ENCODE data around the gene PFDN5. TPM values are rescaled to one million over a fixed set of nuclear protein-coding genes. Genes with fewer than 3 reads are reported as not detected.

The PFDN5 gene
- total RNA-seq, 1 experiment from 2014 or later = 519 TPM

GRCh38 chr12:53299454-53300180 lies 4.3 kb downstream of the PFDN5 start, which contains the start of gene MYG1:
MYG1 (plus strand) TSS chr12:53299695; CDS start chr12:53299738, 43 bp downstream.
- Histone ChIP-seq H3K36me3 (ENCODE audit: low read depth, low read length) (peaks cover 14% of the 10 kb centered on the region; the same call in 1 of the 2 replicates), H3K4me1 (ENCODE audit: insufficient read depth, low read length) (peaks cover 49% of the 10 kb centered on the region), H3K4me2 (ENCODE audit: low read length) (peak within 1 kb of the TSS; percentile 90), H3K4me3 (ENCODE audit: low read length) (peak within 1 kb of the TSS; percentile 90), H2AFZ (ENCODE audit: low read length) (peak within 1 kb of the TSS; percentile 62), H3K9ac (ENCODE audit: low read length) (peak within 1 kb of the TSS; percentile 91), H3K27me3 (ENCODE audit: low read length) (no peaks in the 10 kb centered on the region), H4K20me1 (ENCODE audit: low read length) (no peaks in the 10 kb centered on the region), H3K79me2 (ENCODE audit: low read length) (peaks cover 64% of the 10 kb centered on the region), H3K9me3 (ENCODE audit: low read length) (no peaks in the 10 kb centered on the region), H3F3A (ENCODE audit: low read length, unreplicated experiment) (peaks cover 9% of the 10 kb centered on the region), H3K9me2 (replicated peaks; ENCODE audit: low read length) (no peaks in the 10 kb centered on the region), H3K27ac (ENCODE audit: low read length) (peak within 1 kb of the TSS; percentile 98)
- ATAC-seq = peak; percentile 71
- no TSS peak for BruUV-seq (replicated peaks)
- peak; percentile 86 for DNase-seq
- POLR2A ChIA-PET (ENCODE audit: unreplicated experiment) = interaction anchor here (0.5 to 1.9 kb wide), 5 partner anchors 21 to 141 kb away, joined by 3 to 31 read pairs (median 5); partner anchors contain the start of genes AAAS and ZNF740
- intact Hi-C loops (cut with micrococcal nuclease) = no loop called here
- TF ChIP-seq CTCF (conservative IDR thresholded peaks at IDR 0.05; ENCODE audit: low read depth, low read length) (0 out of 2 replicates have a peak, but pooled peaks have one; percentile 13), EZH2phosphoT487 (IDR thresholded peaks at IDR 0.05; ENCODE audit: borderline replicate concordance, low read length) (no peak)
- CTCF ChIA-PET = interaction anchor here (0.7 to 2.4 kb wide), 2 partner anchors 13 to 21 kb away, joined by 5 to 10 read pairs; partner anchors contain the start of gene AAAS

GRCh38 chr12:53300187-53300586 lies 4.8 kb downstream of the PFDN5 start:
- intact Hi-C loops (cut with micrococcal nuclease) = no loop called here
- Histone ChIP-seq H3K4me1 (ENCODE audit: insufficient read depth, low read length) (peaks cover 45% of the 10 kb centered on the region), H2AFZ (ENCODE audit: low read length) (peak overlapping the region; percentile 62), H3K36me3 (ENCODE audit: low read depth, low read length) (peaks cover 14% of the 10 kb centered on the region; the same call in 1 of the 2 replicates), H3K27ac (ENCODE audit: low read length) (peak overlapping the region; percentile 98), H3K9ac (ENCODE audit: low read length) (peak overlapping the region; percentile 91), H3K4me2 (ENCODE audit: low read length) (peak overlapping the region; percentile 90), H3K79me2 (ENCODE audit: low read length) (peaks cover 64% of the 10 kb centered on the region), H3K27me3 (ENCODE audit: low read length) (no peaks in the 10 kb centered on the region), H3K9me2 (replicated peaks; ENCODE audit: low read length) (no peaks in the 10 kb centered on the region), H3K9me3 (ENCODE audit: low read length) (no peaks in the 10 kb centered on the region), H3K4me3 (ENCODE audit: low read length) (peak overlapping the region; percentile 90), H3F3A (ENCODE audit: low read length, unreplicated experiment) (peaks cover 9% of the 10 kb centered on the region), H4K20me1 (ENCODE audit: low read length) (no peaks in the 10 kb centered on the region)
- no peak for TF ChIP-seq CTCF (conservative IDR thresholded peaks at IDR 0.05; ENCODE audit: low read depth, low read length)
- TF ChIP-seq EZH2 (IDR thresholded peaks at IDR 0.05; ENCODE audit: low read length, unreplicated experiment) = no peak
- TF ChIP-seq EZH2phosphoT487 (IDR thresholded peaks at IDR 0.05; ENCODE audit: borderline replicate concordance, low read length) = no peak
- ATAC-seq (no peak), DNase-seq (no peak)
- ChIA-PET POLR2A (ENCODE audit: unreplicated experiment) (no interaction called here), CTCF (interaction anchor here (2.4 kb wide), 1 partner anchor 21 kb away, joined by 10 read pairs; the partner anchor contains the start of gene AAAS)
- BruUV-seq (replicated peaks) = no TSS peak

- Histone ChIP-seq H3K27me3 (ENCODE audit: low read length) (no peaks in the 10 kb centered on the region), H3K9me2 (replicated peaks; ENCODE audit: low read length) (no peaks in the 10 kb centered on the region), H2AFZ (ENCODE audit: low read length) (no peak overlapping the region), H3K4me3 (ENCODE audit: low read length) (no peak overlapping the region), H3K9ac (ENCODE audit: low read length) (no peak overlapping the region), H3K27ac (ENCODE audit: low read length) (no peak overlapping the region), H3K9me3 (ENCODE audit: low read length) (no peaks in the 10 kb centered on the region), H4K20me1 (ENCODE audit: low read length) (no peaks in the 10 kb centered on the region), H3K4me1 (ENCODE audit: insufficient read depth, low read length) (peaks cover 28% of the 10 kb centered on the region), H3K4me2 (ENCODE audit: low read length) (peak overlapping the region; percentile 6; the same call in 1 of the 2 replicates), H3F3A (ENCODE audit: low read length, unreplicated experiment) (peaks cover 4% of the 10 kb centered on the region), H3K36me3 (ENCODE audit: low read depth, low read length) (peaks cover 27% of the 10 kb centered on the region; the same call in 1 of the 2 replicates), H3K79me2 (ENCODE audit: low read length) (peaks cover 38% of the 10 kb centered on the region)
- ATAC-seq = no peak
- no TSS peak for BruUV-seq (replicated peaks)
- CTCF ChIA-PET = no interaction called here
- intact Hi-C loops (cut with micrococcal nuclease) = no loop called here
- no peak for DNase-seq
- no peak for TF ChIP-seq EZH2 (IDR thresholded peaks at IDR 0.05; ENCODE audit: low read length, unreplicated experiment)
- POLR2A ChIA-PET (ENCODE audit: unreplicated experiment) = interaction anchor here (0.8 kb wide), 1 partner anchor 18 kb away, joined by 3 read pairs; the partner anchor contains the start of gene AAAS
These were observed 7.6 kb downstream of the PFDN5 start for GRCh38 chr12:53302903-53303302.

Measured in PC-3 (cell line).